ENCODE data around the gene PRSS1.

PRSS1 gene

GRCh38 chr7:142795339-142795863 is 46.1 kb downstream of the PRSS1 start:
- DNase-seq (ENCODE audit: low read depth) = no peak

- DNase-seq (ENCODE audit: low read depth) = no peak
These were observed 46.8 kb downstream of the PRSS1 start for GRCh38 chr7:142796001-142796500.

GRCh38 chr7:142796501-142797390 is 47.5 kb downstream of the PRSS1 start:
- no peak for DNase-seq (ENCODE audit: low read depth)

DNA sequence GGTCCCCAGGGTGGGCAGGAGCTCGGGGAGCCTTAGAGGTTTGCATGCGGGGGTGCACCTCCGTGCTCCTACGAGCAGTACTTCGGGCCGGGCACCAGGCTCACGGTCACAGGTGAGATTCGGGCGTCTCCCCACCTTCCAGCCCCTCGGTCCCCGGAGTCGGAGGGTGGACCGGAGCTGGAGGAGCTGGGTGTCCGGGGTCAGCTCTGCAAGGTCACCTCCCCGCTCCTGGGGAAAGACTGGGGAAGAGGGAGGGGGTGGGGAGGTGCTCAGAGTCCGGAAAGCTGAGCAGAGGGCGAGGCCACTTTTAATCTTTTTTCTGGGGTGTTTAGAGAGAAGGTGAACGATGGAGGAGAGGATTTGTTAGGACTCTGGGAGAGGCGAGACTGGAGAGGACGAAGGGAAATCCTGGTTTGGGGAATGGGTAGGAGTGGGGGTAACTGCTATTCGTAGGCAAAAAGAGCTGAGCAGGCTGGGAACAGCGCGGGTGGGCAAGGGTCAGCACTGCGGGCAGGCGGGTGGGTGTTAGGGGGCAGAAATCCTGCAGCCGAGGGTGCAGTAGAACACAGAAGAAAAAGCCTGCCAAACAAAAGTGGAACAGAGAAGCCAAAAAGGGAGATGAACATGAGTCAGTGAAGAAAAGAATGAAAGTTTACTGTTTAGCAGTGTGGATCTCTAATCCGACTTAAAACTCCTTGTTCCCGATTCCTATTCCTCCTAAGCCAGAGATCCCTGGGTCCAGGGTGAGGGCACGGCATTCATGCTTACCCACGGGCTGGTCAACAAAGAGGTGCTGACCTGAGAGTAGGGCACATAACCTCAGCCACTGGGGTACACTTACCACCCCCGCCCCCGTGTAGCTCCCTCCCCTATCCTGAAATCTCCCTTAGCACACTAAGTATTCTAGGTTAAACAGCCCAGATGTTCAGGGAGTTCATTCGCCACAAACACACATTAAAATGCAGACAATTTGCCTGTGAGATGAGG is 48.4 kb downstream of the PRSS1 start:
- no peak for DNase-seq (ENCODE audit: low read depth)

GRCh38 chr7:142798451-142799436 is 49.5 kb downstream of the PRSS1 start:
- DNase-seq (ENCODE audit: low read depth) = no peak

DNA sequence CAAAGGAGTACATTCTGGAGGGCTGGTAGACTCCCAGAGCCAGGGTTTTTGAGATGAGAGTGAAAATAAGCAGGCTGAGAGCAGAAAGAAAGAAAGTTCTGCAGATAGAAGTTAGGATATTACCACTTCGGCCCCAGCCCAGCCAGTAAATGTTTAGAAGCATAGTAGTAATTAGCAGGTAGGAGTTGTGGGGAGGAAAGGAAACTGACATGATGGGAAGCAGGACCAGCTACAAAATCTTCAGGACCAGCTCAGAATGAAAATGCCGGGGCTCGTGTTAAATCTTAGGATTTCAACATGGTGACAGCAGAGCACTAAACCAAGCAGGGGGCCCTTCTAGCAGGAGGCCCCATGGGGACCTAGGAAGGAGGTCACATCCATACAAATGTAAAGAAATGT is 50.2 kb downstream of the PRSS1 start:
- no peak for DNase-seq (ENCODE audit: low read depth)

DNA sequence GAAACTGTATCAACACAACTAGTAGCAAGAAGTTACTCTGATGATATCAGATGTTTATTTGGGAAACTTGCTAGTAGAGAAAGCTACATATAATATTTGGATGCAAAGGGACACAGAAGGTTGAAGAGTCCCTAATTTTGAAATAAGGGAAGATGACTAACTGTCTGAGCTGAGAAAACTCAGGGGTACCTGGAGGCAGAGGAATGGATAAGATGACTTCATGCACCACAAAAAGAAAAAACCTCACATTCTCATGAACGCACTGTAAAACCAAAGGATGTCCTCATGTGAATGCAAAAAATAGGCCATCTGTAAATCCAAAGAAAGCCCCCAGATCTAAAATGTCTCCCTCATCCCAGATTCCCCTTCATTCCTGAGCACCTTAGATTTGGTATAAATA is 50.8 kb downstream of the PRSS1 start:
- no peak for DNase-seq (ENCODE audit: low read depth)

DNA sequence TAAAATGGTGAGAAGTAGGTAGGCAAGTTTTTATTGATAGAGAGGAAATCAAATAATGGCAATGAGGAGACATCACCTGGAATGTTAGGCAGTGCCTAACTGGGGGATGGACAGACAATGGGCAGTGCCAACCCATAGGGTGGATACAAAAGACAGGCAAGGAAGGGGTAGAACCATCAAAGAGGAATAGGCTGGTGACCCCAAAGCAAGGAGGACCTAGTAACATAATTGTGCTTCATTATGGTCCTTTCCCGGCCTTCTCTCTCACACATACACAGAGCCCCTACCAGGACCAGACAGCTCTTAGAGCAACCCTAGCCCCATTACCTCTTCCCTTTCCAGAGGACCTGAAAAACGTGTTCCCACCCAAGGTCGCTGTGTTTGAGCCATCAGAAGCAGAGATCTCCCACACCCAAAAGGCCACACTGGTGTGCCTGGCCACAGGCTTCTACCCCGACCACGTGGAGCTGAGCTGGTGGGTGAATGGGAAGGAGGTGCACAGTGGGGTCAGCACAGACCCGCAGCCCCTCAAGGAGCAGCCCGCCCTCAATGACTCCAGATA is 51.5 kb downstream of the PRSS1 start:
- no peak for DNase-seq (ENCODE audit: low read depth)

DNA sequence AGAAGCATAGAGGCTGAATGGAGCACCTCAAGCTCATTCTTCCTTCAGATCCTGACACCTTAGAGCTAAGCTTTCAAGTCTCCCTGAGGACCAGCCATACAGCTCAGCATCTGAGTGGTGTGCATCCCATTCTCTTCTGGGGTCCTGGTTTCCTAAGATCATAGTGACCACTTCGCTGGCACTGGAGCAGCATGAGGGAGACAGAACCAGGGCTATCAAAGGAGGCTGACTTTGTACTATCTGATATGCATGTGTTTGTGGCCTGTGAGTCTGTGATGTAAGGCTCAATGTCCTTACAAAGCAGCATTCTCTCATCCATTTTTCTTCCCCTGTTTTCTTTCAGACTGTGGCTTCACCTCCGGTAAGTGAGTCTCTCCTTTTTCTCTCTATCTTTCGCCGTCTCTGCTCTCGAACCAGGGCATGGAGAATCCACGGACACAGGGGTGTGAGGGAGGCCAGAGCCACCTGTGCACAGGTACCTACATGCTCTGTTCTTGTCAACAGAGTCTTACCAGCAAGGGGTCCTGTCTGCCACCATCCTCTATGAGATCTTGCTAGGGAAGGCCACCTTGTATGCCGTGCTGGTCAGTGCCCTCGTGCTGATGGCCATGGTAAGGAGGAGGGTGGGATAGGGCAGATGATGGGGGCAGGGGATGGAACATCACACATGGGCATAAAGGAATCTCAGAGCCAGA is 52.5 kb downstream of the PRSS1 start:
- no peak for DNase-seq (ENCODE audit: low read depth)

- no peak for DNase-seq (ENCODE audit: low read depth)
These were observed 53.0 kb downstream of the PRSS1 start for GRCh38 chr7:142802301-142802700.
